SJSA1 (cell line): ENCODE results near the gene EXOC2. TPM values are rescaled to one million over a fixed set of nuclear protein-coding genes. Genes with fewer than 3 reads are reported as not detected.

ENCODE experiments used
- DNase-seq, 2 experiments: peaks; one replicate each; pipeline ENCODE4 v3.0.0-alpha.2; 2015 to 2020; ENCODE audit warnings: low spot score in 2 of 2, low read depth in 1 of 2
- H3K27ac ChIP-seq: fragments of 250-450 bp; sonication (Bioruptor Pico); 2 replicates; pipeline ENCODE4 v1.5.1; 2020; ENCODE audit warnings: mild to moderate bottlenecking, moderate library complexity
- H3K27me3 ChIP-seq: fragments of 250-450 bp; sonication (Bioruptor Pico); replicated peaks from 2 replicates; pipeline ENCODE4 v1.5.1; 2020; ENCODE audit warnings: mild to moderate bottlenecking, moderate library complexity
- H3K36me3 ChIP-seq: fragments of 250-450 bp; sonication (Bioruptor Pico); 2 replicates; pipeline ENCODE4 v1.5.1; 2020; ENCODE audit warnings: mild to moderate bottlenecking
- H3K4me1 ChIP-seq: fragments of 250-450 bp; sonication (Bioruptor Pico); replicated peaks from 2 replicates; pipeline ENCODE4 v1.6.1; 2021; ENCODE audit warnings: mild to moderate bottlenecking
- H3K4me3 ChIP-seq: fragments of 250-450 bp; sonication (Bioruptor Pico); 2 replicates; pipeline ENCODE4 v1.5.1; 2020; ENCODE audit warnings: mild to moderate bottlenecking
- H3K9me3 ChIP-seq: fragments of 250-450 bp; sonication (Bioruptor Pico); replicated peaks from 2 replicates; pipeline ENCODE4 v1.5.1; 2020; ENCODE audit warnings: mild to moderate bottlenecking
- total RNA-seq: library from RNA; depleted of rRNA; stranded (reverse); fragments of >200 nt; shearing (Covaris generic); gene quantifications from 2 replicates; pipeline ENCODE4 v1.2.3, GENCODE V29; 2014

Gene EXOC2
- total RNA-seq, 1 experiment from 2014 or later, result 86.5 TPM

GRCh38 chr6:524803-525202 is 168.1 kb downstream of the EXOC2 start:
- Histone ChIP-seq H3K9me3 (no peaks in the 10 kb centered on the region), H3K36me3 (peaks cover 40% of the 10 kb centered on the region), H3K4me1 (no peaks in the 10 kb centered on the region), H3K27ac (no peak overlapping the region), H3K27me3 (no peaks in the 10 kb centered on the region), H3K4me3 (no peak overlapping the region)
- DNase-seq, result no peak

- Histone ChIP-seq H3K27ac (no peak overlapping the region), H3K4me1 (no peaks in the 10 kb centered on the region), H3K36me3 (peaks cover 24% of the 10 kb centered on the region), H3K9me3 (no peaks in the 10 kb centered on the region), H3K27me3 (no peaks in the 10 kb centered on the region), H3K4me3 (no peak overlapping the region)
- no peak for DNase-seq
Observed at GRCh38 chr6:520820-521219, 172.1 kb downstream of the EXOC2 start.

- no peak overlapping the region for H3K27ac ChIP-seq
- H3K4me3 ChIP-seq, result no peak overlapping the region
- no peaks in the 10 kb centered on the region for H3K9me3 ChIP-seq
- peaks cover 16% of the 10 kb centered on the region for H3K36me3 ChIP-seq
- H3K27me3 ChIP-seq, result no peaks in the 10 kb centered on the region
- H3K4me1 ChIP-seq, result no peaks in the 10 kb centered on the region
- DNase-seq, result no peak
Observed at GRCh38 chr6:518218-518617, 174.7 kb downstream of the EXOC2 start.

DNA sequence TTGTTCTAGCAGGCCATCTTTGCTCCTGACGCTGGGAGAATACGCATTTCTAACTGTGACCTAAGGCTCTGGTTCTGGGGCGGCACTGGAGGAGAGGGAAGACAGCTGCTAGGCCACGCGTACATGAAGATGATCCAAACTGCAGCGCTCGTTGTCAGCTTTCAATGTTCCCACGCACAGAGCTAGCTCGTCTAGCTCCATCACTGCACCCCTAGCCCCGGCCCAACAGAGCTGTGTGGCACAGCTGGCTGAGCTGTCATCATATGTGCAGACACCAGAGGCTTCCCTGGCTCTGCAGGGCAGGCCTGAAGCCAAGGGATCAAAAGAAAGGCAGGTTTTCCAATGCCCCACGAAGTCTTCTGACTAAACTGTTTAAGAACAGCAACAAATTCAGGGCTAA is 176.7 kb downstream of the EXOC2 start:
- Histone ChIP-seq H3K9me3 (no peaks in the 10 kb centered on the region), H3K4me3 (no peak overlapping the region), H3K27me3 (no peaks in the 10 kb centered on the region), H3K4me1 (no peaks in the 10 kb centered on the region), H3K27ac (no peak overlapping the region), H3K36me3 (peaks cover 7% of the 10 kb centered on the region)
- DNase-seq, result no peak

DNA sequence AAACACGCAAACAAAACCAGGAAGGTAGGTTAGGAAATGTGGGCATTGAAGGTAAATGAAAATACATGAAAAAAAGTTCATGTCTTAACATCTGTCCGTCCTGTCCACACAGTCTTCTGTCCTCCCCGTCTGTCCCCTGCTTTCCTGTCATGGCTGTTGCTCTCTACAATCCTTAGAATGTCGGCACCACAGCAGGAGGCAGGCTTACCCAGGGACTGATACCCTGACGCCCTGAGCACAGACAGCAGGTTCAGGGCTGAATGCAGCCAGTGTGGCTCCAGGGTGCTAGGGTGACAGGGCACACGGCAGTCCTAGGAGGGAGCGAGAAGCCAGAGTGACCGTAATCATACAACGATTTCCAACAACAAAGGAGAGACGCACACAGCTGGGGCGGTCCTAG is 177.7 kb downstream of the EXOC2 start:
- no peak for DNase-seq
- no peaks in the 10 kb centered on the region for H3K27me3 ChIP-seq
- H3K4me3 ChIP-seq, result no peak overlapping the region
- H3K9me3 ChIP-seq, result no peaks in the 10 kb centered on the region
- H3K36me3 ChIP-seq, result peaks cover 10% of the 10 kb centered on the region
- H3K4me1 ChIP-seq, result no peaks in the 10 kb centered on the region
- H3K27ac ChIP-seq, result no peak overlapping the region

DNA sequence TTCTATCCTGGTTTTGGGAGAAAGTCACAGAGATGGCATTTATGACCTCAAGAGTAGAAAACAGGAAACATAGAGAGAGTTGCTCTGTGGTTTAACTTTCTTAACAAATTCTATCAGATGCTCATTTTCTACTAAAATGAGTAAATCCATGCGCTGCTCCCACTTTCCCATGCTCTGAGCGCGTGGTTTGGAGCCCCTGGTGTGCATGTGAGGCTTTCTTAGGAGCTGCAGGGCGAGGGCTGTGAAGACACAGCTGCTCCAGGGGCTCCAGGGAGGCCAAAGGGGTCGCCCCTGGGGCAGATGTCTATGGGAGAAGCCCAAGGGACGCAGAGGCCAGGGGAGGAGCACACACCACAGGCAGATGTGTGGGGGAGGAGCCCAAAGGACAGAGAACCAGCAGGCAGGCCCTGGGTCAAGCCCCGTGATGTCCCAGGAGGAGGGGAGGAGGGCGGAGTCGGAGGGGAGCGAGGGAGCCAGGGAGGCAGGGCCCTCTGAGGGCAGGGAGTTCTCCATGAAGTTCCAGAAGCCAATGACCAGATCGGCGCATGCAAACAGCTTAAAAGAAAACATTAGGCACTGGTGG is 178.5 kb downstream of the EXOC2 start:
- Histone ChIP-seq H3K27me3 (no peaks in the 10 kb centered on the region), H3K27ac (no peak overlapping the region), H3K4me1 (no peaks in the 10 kb centered on the region), H3K36me3 (peaks cover 10% of the 10 kb centered on the region), H3K4me3 (no peak overlapping the region), H3K9me3 (no peaks in the 10 kb centered on the region)
- DNase-seq, result no peak

GRCh38 chr6:513961-514360 is 179.0 kb downstream of the EXOC2 start:
- Histone ChIP-seq H3K27me3 (no peaks in the 10 kb centered on the region), H3K27ac (no peak overlapping the region), H3K4me3 (no peak overlapping the region), H3K36me3 (peaks cover 10% of the 10 kb centered on the region), H3K4me1 (no peaks in the 10 kb centered on the region), H3K9me3 (no peaks in the 10 kb centered on the region)
- no peak for DNase-seq

- H3K27me3 ChIP-seq, result no peaks in the 10 kb centered on the region
- no peaks in the 10 kb centered on the region for H3K4me1 ChIP-seq
- DNase-seq, result no peak
- H3K36me3 ChIP-seq, result peaks cover 10% of the 10 kb centered on the region
- no peak overlapping the region for H3K4me3 ChIP-seq
- H3K27ac ChIP-seq, result no peak overlapping the region
- H3K9me3 ChIP-seq, result no peaks in the 10 kb centered on the region
Observed at GRCh38 chr6:513058-513457, 179.9 kb downstream of the EXOC2 start.

DNA sequence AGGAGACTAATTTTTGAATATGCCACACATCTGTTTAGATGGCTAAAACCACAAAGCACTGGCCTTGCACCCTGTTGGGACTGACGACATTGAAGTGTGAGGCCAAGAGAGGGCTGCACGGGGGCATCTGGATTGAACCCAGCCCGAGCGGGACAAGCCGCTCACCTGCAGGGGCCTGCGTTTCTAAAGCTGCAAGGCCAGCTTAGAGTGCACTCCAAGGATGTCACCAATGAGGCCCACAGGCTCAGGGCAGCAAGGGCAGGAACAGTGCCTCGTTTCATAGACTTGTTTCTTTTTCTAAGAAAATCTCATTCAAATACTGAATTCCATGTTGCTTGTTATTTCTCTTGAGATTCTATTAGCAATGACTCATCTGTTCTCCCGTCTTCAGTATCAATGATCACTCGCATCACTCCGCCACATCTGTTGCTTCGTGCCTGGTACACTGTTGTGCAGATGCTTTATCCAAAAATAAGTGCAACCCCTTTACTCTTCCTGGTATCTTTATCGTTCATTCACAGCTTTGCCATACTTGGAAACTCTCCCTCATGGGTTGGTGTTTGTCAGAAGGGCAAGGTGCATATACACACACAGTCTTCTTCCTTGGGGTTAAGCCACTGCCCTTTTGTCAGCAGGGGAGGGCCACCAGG is 181.3 kb downstream of the EXOC2 start:
- no peaks in the 10 kb centered on the region for H3K9me3 ChIP-seq
- H3K36me3 ChIP-seq, result peaks cover 10% of the 10 kb centered on the region
- DNase-seq, result no peak
- H3K27me3 ChIP-seq, result no peaks in the 10 kb centered on the region
- no peak overlapping the region for H3K27ac ChIP-seq
- H3K4me3 ChIP-seq, result no peak overlapping the region
- no peaks in the 10 kb centered on the region for H3K4me1 ChIP-seq

- Histone ChIP-seq H3K4me3 (no peak overlapping the region), H3K27ac (no peak overlapping the region), H3K4me1 (no peaks in the 10 kb centered on the region), H3K27me3 (no peaks in the 10 kb centered on the region), H3K9me3 (no peaks in the 10 kb centered on the region), H3K36me3 (peaks cover 14% of the 10 kb centered on the region)
- no peak for DNase-seq
Observed at GRCh38 chr6:509676-510075, 183.3 kb downstream of the EXOC2 start.

GRCh38 chr6:508614-509013 is 184.3 kb downstream of the EXOC2 start:
- Histone ChIP-seq H3K27ac (no peak overlapping the region), H3K27me3 (no peaks in the 10 kb centered on the region), H3K4me3 (no peak overlapping the region), H3K9me3 (no peaks in the 10 kb centered on the region), H3K4me1 (no peaks in the 10 kb centered on the region), H3K36me3 (peaks cover 22% of the 10 kb centered on the region)
- DNase-seq, result no peak

DNA sequence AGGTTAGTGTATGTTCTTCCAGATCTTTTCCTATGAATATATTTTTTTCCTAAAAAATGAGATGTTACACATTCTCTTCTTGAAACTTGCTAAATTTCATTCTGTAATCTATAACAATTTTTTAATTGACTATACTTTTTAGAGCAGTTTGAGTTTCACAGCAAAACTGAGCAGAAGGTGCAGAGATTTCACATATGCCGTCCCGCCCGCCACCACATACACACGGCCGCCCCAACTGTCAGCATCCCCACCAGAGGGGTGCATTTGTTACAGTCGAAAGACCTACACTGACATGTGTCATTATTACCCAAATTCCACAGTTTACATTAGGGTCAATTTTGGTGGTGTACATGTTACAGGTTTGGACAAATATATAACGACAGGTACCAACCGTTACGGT is 184.9 kb downstream of the EXOC2 start:
- H3K27me3 ChIP-seq, result no peaks in the 10 kb centered on the region
- no peak overlapping the region for H3K27ac ChIP-seq
- H3K36me3 ChIP-seq, result peaks cover 27% of the 10 kb centered on the region
- no peak for DNase-seq
- H3K9me3 ChIP-seq, result no peaks in the 10 kb centered on the region
- no peak overlapping the region for H3K4me3 ChIP-seq
- no peaks in the 10 kb centered on the region for H3K4me1 ChIP-seq

GRCh38 chr6:506920-507622 is 185.9 kb downstream of the EXOC2 start:
- no peak overlapping the region for H3K27ac ChIP-seq
- peaks cover 27% of the 10 kb centered on the region for H3K36me3 ChIP-seq
- no peak overlapping the region for H3K4me3 ChIP-seq
- H3K4me1 ChIP-seq, result peaks cover 7% of the 10 kb centered on the region
- no peaks in the 10 kb centered on the region for H3K9me3 ChIP-seq
- H3K27me3 ChIP-seq, result no peaks in the 10 kb centered on the region
- no peak for DNase-seq

DNA sequence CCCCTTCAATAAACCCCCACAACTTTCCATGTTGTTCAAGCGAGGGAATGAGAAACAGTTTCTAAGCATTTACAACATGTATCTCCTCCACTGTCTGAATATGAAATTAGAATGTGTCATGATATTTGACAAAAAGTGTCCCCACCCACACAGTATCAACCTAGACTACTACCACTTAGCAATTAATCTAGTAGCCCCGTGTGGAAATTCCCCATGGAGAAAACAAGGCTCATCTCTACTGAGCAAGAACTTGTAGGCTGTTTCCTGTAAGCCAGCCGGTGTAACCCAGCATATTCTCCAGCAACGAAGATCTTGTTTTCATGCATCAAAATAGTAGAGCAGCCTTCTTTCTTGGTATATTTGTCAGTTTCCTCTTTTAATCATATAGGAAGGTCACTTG is 186.4 kb downstream of the EXOC2 start:
- Histone ChIP-seq H3K4me1 (peaks cover 9% of the 10 kb centered on the region), H3K27me3 (no peaks in the 10 kb centered on the region), H3K9me3 (no peaks in the 10 kb centered on the region), H3K4me3 (no peak overlapping the region), H3K27ac (no peak overlapping the region), H3K36me3 (peaks cover 21% of the 10 kb centered on the region)
- DNase-seq, result no peak
